HL-60 (cell line): ENCODE measurements around the gene ZNF618.

Source experiments
- TF ChIP-seq, protein P1 (sequence below): IDR thresholded peaks from one replicate; pipeline ENCODE4 v1.5.1; 2011; ENCODE audit warnings: low read length, control low read depth, inconsistent platforms; ENCODE audit not compliant: insufficient read depth
- TF ChIP-seq, protein P2 (sequence below): IDR thresholded peaks from 2 replicates; pipeline ENCODE4 v1.6.1; 2012; ENCODE audit warnings: low read depth; ENCODE audit not compliant: insufficient replicate concordance

DNA sequence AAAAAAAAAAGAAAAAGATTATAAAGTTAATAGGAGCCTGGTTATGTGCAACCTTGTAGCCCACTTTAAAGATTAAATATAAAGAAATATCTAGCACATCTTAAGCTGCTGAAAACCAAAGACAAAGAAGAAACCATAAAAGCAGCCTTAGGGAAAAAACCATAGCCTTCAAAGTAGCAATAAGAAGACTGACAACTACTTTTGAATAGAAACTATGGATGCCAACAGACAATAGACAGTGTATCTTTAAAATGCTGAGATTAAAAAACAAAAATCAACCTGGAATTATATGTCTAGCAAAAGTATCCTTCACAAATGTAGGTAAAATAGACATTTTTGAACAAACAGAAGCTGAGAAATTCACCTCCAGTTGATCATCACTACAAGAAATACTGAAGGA lies 226.4 kb downstream of the ZNF618 start:
- TF ChIP-seq, protein P1, sequence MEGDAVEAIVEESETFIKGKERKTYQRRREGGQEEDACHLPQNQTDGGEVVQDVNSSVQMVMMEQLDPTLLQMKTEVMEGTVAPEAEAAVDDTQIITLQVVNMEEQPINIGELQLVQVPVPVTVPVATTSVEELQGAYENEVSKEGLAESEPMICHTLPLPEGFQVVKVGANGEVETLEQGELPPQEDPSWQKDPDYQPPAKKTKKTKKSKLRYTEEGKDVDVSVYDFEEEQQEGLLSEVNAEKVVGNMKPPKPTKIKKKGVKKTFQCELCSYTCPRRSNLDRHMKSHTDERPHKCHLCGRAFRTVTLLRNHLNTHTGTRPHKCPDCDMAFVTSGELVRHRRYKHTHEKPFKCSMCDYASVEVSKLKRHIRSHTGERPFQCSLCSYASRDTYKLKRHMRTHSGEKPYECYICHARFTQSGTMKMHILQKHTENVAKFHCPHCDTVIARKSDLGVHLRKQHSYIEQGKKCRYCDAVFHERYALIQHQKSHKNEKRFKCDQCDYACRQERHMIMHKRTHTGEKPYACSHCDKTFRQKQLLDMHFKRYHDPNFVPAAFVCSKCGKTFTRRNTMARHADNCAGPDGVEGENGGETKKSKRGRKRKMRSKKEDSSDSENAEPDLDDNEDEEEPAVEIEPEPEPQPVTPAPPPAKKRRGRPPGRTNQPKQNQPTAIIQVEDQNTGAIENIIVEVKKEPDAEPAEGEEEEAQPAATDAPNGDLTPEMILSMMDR: no peak
- TF ChIP-seq, protein P2, sequence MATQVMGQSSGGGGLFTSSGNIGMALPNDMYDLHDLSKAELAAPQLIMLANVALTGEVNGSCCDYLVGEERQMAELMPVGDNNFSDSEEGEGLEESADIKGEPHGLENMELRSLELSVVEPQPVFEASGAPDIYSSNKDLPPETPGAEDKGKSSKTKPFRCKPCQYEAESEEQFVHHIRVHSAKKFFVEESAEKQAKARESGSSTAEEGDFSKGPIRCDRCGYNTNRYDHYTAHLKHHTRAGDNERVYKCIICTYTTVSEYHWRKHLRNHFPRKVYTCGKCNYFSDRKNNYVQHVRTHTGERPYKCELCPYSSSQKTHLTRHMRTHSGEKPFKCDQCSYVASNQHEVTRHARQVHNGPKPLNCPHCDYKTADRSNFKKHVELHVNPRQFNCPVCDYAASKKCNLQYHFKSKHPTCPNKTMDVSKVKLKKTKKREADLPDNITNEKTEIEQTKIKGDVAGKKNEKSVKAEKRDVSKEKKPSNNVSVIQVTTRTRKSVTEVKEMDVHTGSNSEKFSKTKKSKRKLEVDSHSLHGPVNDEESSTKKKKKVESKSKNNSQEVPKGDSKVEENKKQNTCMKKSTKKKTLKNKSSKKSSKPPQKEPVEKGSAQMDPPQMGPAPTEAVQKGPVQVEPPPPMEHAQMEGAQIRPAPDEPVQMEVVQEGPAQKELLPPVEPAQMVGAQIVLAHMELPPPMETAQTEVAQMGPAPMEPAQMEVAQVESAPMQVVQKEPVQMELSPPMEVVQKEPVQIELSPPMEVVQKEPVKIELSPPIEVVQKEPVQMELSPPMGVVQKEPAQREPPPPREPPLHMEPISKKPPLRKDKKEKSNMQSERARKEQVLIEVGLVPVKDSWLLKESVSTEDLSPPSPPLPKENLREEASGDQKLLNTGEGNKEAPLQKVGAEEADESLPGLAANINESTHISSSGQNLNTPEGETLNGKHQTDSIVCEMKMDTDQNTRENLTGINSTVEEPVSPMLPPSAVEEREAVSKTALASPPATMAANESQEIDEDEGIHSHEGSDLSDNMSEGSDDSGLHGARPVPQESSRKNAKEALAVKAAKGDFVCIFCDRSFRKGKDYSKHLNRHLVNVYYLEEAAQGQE: no peak
